NCI-H1930 (cell line): ENCODE measurements around the gene LURAP1L.

Experiments
- DNase-seq, 2 experiments: peaks; one replicate each; lab custom pipeline; 2025; lab: John Stamatoyannopoulos, UW

Gene LURAP1L

GRCh38 chr9:12813533-12813932 lies 38.7 kb downstream of the LURAP1L start:
- DNase-seq, result no peak

DNA sequence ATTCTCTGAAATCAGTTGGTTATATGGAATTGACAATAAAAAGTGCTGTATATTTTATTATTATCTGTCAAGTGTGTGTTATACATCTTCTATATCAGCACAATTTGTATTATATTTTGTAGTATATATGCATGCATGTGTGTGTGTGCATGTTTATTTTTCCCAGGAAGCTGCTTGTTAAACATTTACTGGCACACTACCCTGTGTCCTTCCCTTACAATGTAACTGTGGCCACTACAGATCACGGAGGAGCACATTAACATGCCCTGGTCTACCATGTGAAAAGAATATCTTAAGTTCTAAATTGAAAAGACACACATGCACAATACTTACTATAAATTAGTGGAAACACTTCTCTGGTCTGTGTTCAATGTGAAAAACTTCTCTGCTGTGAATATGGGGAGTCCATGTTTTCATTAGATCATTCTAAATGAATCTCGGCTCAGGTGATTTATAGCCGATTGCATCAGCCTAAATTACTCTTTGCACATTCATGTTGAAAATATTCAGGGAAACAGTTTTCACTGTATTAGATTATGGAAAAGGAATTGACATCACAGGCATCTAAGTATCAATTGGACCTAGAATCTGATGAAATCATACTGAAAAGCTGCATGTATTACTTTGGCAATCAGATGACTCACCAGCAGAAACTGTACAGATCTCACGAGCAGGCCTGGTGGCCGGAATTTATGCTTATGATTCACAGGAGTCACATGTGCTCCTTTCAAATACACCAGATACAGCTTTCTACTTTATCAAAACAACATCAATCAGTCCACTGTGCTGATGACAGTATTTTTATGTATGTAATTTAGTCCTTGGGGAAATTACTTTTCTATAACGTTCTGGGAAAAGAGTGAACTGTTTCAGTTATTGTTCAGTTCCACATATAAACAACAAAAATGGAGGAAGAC lies 39.4 kb downstream of the LURAP1L start:
- DNase-seq, result peak; percentile 46 to 93

DNA sequence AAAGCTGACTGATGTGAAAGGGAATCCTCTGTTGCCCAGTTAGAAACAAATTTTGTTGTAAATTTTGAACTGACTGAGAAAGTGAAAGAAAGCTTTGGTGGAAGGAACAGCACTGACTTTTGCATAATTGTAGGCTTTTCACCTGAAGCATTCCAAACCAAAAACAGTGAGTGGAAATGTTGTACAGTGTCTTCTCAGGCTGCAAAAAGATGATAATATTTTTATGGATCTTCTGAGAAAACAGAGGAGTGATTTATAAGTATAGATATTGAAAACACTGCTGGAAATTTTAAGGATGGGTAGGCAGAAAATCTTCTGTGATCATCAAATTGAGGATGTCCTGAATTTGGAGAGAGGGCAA lies 40.0 kb downstream of the LURAP1L start:
- DNase-seq, result no peak

GRCh38 chr9:12815888-12816287 lies 41.1 kb downstream of the LURAP1L start:
- DNase-seq, result no peak

DNA sequence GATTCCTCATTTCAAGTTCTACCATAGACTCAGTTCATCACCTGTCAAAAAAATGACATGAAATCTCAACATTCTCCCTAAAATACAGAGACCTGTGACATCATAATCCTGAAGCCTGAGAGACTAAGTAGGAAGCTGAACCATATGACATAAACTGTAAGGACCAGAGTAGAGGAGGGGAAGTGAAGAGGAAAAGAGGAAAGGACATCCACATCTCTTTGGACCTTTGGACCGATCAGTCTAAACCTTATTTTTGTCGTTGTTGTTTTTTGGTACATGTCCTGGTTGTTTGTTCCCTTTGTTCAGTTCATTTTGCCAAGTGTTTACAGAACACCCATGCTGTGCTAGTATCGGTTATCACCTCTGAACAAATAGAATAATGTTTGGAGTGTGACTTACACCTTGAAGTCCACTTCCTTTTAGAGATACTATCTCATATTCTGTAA lies 41.9 kb downstream of the LURAP1L start:
- DNase-seq, result no peak

DNA sequence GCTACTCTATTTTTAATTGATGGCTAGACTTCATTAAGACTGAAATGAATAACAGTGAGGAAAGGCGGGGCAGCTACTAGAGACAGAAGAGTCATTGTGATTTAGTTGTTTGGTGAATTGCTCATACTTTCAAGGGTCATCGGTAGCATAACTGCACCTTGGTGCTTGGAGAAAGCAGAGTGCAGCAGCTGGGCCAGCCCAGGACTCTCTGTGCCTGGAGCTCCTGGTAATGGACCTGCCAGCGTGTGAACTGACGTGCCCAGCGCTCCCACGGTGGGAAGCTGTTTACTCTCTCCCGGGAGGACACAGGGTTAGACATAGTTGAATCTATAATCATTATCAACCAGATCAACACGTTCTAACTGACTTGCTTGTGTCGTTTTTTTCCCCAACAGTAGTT lies 42.9 kb downstream of the LURAP1L start:
- DNase-seq, result no peak

- no peak for DNase-seq
Observed at GRCh38 chr9:12818431-12819000, 43.7 kb downstream of the LURAP1L start.

DNA sequence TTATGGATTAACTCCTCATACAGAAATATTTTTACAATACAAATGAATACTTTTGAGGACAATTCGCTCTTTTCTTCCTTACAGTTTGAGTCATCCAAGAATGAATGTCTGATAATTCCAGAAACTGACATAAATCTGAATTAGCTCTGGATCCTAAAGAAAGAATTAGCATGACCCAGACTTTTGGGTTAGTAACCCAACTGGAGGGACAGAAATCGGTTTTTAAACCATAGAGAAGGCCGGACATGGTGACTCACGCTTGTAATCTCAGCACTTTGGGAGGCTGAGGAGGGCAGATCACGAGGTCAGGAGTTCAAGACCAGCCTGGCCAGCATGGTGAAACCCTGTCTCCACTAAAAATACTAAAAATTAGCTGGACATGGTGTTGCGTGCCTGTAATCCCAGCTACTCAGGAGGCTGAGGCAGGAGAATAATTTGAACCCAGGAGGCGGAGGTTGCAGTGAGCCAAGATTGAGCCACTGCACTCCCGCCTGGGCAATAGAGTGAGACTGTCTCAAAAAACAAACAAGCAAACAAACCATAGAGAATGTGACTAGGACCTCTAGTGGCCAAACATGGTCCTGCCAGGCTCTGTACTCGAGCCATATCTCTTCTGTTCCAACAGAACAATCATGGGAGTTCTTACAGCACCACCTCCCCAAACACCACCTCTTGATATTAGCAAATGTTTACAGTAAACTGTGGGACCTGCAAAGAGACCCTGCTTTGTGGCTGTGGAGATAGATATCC lies 44.8 kb downstream of the LURAP1L start:
- no peak for DNase-seq

DNA sequence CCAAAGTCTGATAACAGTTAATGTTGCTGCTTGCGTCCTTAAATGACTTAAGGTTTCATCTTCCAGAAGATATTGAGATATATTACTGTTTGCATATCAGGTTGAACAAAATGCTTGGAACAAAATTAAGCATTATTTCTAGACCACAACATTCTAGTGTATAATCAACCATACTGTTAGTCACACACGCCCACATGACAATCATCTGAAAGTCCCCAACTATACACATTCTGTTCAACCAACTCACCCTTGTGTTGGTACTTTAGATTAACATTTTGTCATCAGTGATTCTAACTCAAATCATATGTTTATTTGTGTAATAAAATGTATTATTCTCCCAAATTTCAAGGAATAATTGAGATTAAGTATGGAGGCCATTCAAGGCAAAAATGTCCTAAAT lies 47.3 kb downstream of the LURAP1L start:
- DNase-seq, result no peak

DNA sequence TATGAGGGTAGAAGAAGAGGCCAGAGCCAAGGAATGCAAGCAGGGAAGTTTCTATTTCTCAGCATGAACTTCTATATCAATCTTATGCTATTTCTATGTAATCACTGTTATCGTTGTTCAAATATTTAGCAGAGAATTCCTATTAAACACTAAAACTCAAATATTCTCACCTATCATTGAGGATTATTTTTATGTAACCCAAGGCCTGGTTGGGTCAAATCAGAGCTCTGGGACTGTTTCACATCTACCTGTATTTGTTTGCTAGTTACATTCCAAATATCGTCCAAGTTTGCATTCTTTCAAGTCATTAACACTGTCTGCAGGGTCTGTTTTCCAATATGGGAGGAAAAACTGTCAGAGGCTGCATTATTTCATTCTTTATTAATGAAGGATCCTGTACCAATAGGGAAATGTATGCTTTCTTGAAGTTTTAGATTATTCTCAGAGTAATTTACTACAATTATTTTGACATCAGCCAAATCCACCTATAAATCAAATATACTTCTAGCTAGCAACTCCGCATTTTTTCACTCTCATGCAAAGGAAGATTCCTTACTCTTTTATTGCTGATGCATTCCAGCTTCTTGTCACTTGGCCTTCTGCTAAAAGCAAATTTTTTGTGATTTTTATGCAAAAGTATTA lies 52.2 kb downstream of the LURAP1L start:
- no peak for DNase-seq

DNA sequence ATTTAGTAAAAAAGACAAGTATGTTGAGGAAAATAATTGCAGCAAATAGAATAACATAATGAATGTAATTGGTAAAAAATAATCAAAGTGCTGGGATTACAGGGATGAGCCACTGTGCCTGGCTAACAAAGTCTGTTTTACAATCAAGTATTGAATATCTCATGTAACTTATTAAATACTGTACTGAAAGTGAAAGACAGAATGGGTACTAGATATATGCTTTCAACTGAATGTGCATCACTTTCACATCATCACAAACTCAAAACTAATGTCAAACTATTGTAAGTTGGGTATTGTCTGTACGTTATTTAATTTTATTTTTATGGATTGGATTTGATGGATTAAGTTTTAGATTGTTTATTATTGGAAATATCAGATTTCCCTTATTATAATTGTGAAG lies 58.9 kb downstream of the LURAP1L start:
- no peak for DNase-seq

DNA sequence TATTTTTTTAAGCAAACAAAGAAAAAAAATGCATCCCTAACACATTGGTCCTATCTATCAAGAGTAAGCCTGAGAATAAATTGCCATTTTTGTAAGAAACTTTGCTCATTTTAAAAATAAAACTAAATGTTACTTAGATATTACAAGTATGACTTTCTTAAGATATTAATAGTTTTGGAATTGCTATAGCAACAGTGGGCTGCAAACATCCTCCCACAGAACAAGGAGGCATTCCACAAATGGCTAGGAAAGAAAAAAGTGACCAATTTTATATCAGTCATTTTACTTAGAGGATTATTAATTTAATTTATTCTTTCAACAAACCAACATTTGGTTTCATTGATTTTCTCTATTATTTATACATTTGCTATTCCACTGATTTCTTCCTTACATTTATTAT lies 63.7 kb downstream of the LURAP1L start:
- no peak for DNase-seq

GRCh38 chr9:12843735-12844134 lies 68.9 kb downstream of the LURAP1L start:
- DNase-seq, result no peak

GRCh38 chr9:12846035-12846434 lies 71.2 kb downstream of the LURAP1L start:
- DNase-seq, result no peak

GRCh38 chr9:12847561-12847960 lies 72.7 kb downstream of the LURAP1L start:
- no peak for DNase-seq

GRCh38 chr9:12849486-12850003 lies 74.7 kb downstream of the LURAP1L start:
- no peak for DNase-seq

DNA sequence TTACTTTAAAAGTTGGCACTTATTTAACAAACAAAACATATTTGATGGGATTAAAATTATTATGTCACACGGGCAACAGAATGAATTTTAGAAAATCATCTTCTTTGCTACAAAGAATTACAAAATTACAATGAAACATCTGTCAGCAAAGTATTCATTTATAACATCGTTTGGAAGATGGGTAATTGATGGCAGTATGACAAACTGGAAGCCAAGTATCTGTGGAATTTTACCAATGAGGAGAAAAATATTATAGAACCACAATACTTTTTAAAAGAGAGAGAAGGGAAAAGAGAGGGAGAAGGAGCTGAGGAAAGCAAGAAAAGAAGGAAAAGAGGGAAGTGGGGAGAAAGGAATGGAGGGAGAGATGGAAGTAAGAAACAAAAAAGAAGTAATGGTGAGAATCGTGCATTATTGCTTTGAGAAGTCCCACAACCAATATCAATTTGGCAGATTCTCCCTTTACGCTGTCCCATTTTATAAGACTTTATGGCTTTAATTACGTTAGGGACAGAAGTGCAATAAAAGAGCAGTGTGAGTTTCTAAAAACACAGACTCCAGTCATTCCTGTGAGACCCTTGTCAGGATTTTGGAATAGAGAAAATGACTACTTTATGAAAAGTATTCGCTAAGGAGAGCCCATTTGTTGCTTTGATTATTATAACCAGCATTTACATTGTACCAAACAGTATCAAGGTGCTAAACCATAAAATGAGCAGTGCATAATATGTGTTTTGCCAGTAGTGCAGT lies 76.7 kb downstream of the LURAP1L start:
- DNase-seq, result no peak

DNA sequence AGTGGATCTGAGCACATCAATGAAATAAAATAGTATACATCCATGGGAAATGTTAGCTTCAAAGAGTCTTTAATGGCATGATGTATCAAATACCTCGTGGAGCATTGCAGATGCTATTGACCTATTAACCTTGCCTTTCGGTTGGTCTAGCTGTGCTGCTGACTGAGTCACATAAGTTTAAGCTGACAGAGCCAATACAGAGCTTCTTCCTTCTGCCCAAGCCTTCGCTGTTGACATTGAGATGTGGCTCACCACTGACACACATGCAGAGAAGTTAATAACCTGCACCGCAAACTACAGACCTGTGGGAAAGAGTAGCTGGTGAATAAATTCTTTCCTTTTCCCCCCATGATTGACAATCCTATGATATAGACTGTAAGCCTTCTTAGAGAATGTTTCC lies 78.2 kb downstream of the LURAP1L start:
- DNase-seq, result no peak

DNA sequence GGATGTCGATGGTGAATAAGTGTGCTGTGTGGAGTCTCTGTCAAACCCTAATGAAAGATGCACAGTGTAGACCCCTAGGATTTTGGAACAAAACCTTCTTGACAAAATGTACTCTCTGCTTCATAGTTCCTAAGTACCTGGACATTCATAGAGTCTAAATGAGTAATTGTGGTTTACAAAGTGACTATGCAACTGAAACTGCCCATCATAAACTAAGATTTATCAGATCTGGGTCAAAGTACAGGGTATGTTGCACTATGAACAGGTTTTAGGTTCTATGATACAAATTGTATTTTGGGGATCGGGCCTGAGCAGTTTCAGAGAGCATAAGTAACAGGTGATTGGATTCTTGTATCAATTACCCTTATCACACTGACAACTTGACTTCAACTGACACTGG lies 79.4 kb downstream of the LURAP1L start:
- DNase-seq, result no peak

GRCh38 chr9:12855066-12855465 lies 80.2 kb downstream of the LURAP1L start:
- DNase-seq, result no peak

- no peak for DNase-seq
Observed at GRCh38 chr9:12856603-12857002, 81.8 kb downstream of the LURAP1L start.
